ENCODE results near the gene CDH13.

CDH13 gene

GRCh38 chr16:83737729-83738354 is 1111.1 kb downstream of the CDH13 start:
- H3K9me3 ChIP-seq (ENCODE audit: control insufficient read depth, insufficient read depth, low read depth, low read length) = no peaks in the 10 kb centered on the region
- ChIA-PET CTCF (no interaction called here), POLR2A (no interaction called here)
- H3K4me1 ChIP-seq (ENCODE audit: control insufficient read depth, insufficient read depth, low read length) = 0 out of 2 replicates have a peak, but pooled peaks cover 5% of the 10 kb centered on the region
- H3K36me3 ChIP-seq (ENCODE audit: control insufficient read depth in 2 of 2, insufficient read depth in 1 of 2, low read length in 2 of 2) = no peaks in the 10 kb centered on the region
- no peak overlapping the region for H3K27ac ChIP-seq (ENCODE audit: extremely low read depth, low read depth, low read length)
- TF ChIP-seq PRDM1 (tag by site-specific recombination; IDR thresholded peaks at IDR 0.05) (no peak), ZNF311 (tag by site-specific recombination; IDR thresholded peaks at IDR 0.05; ENCODE audit: borderline replicate concordance) (no peak), ZFP41 (tag by site-specific recombination; IDR thresholded peaks at IDR 0.05; ENCODE audit: borderline replicate concordance) (no peak), GLI2 (tag by site-specific recombination; IDR thresholded peaks at IDR 0.05; ENCODE audit: borderline replicate concordance, low read depth) (no peak)
- H3K4me3 ChIP-seq (ENCODE audit: low read depth, low read length) = no peak overlapping the region

GRCh38 chr16:83738923-83739503 is 1112.2 kb downstream of the CDH13 start:
- POLR2A ChIA-PET = no interaction called here
- Histone ChIP-seq H3K4me1 (ENCODE audit: control insufficient read depth, insufficient read depth, low read length) (0 out of 2 replicates have a peak, but pooled peaks cover 2% of the 10 kb centered on the region), H3K9me3 (ENCODE audit: control insufficient read depth, insufficient read depth, low read depth, low read length) (no peaks in the 10 kb centered on the region), H3K27ac (ENCODE audit: extremely low read depth, low read depth, low read length) (no peak overlapping the region), H3K36me3 (ENCODE audit: control insufficient read depth in 2 of 2, insufficient read depth in 1 of 2, low read length in 2 of 2) (no peaks in the 10 kb centered on the region), H3K4me3 (ENCODE audit: low read depth, low read length) (no peak overlapping the region)
- TF ChIP-seq ZNF157 (tag by site-specific recombination; IDR thresholded peaks at IDR 0.05) (no peak), ZBTB8A (tag by site-specific recombination; IDR thresholded peaks at IDR 0.05) (no peak), ZNF843 (tag by site-specific recombination; IDR thresholded peaks at IDR 0.05) (no peak), ZNF521 (tag by site-specific recombination; IDR thresholded peaks at IDR 0.05) (no peak), ZNF670 (tag by site-specific recombination; IDR thresholded peaks at IDR 0.05; ENCODE audit: low read depth) (no peak), ZSCAN30 (tag by site-specific recombination; IDR thresholded peaks at IDR 0.05) (no peak), ZNF426 (tag by site-specific recombination; IDR thresholded peaks at IDR 0.05) (no peak), ZNF555 (tag by site-specific recombination; conservative IDR thresholded peaks at IDR 0.05) (no peak), ZNF621 (tag by site-specific recombination; IDR thresholded peaks at IDR 0.05) (no peak), ZNF580 (tag by site-specific recombination; IDR thresholded peaks at IDR 0.05) (no peak), INSM2 (tag by site-specific recombination; IDR thresholded peaks at IDR 0.05) (no peak), ZNF639 (tag by site-specific recombination; IDR thresholded peaks at IDR 0.05) (no peak), ZBTB10 (tag by site-specific recombination; IDR thresholded peaks at IDR 0.05) (no peak), CTCF (tag by site-specific recombination; IDR thresholded peaks at IDR 0.05) (no peak), ZBTB26 (tag by site-specific recombination; optimal IDR thresholded peaks at IDR 0.05) (no peak), ZNF76 (tag by site-specific recombination; IDR thresholded peaks at IDR 0.05; ENCODE audit: borderline replicate concordance, low read depth) (no peak), ZNF221 (tag by site-specific recombination; IDR thresholded peaks at IDR 0.05; ENCODE audit: borderline replicate concordance) (no peak)
- CTCF ChIA-PET = interaction anchor here (1.0 kb wide), 1 partner anchor 17 kb away, joined by 3 read pairs; no protein-coding TSS in a partner anchor

All from HEK293 (cell line).